Heart left ventricle (tissue), 13 donors: ENCODE measurements around the gene CDH13.

Source experiments
- CTCF ChIP-seq, 12 donors: fragments of 200-600 bp; sonication (generic) in 4 of 12; IDR thresholded peaks; one replicate each; pipeline versions ENCODE4 v1.5.0 to v1.8.0; 2018 to 2022; ENCODE audit warnings: antibody characterized with exemption in 12 of 12, mild to moderate bottlenecking in 5 of 12
- POLR2A ChIP-seq, 2 donors: fragments of 450-650 bp; IDR thresholded peaks; one replicate each; pipeline ENCODE4 v1.6.1; 2017; ENCODE audit warnings: antibody characterized with exemption in 2 of 2, mild to moderate bottlenecking in 2 of 2, moderate library complexity in 2 of 2
- donor health status: ischemic (EF 13 %, LVEDD 7.1; RV severe dilation, severe dysfunction).
- donor health status: DM: no; HTN: yes; CAD: no.
- donor health status: DM: no; HTN: no; CAD: no.
- donor health status: ischemic (EF 25% LVEDD 6.9; RV normal size, moderate dysfunction).
- donor health status: ischemic (EF 25% LVEDD 5.7; RV mildly dilated, moderate dysfunction).
- donor health status: ischemic (EF 35%, LVEDD 5.7; RV mildly dilated, moderate dysfunction).
- donor health status: nonischemic (EF 11% LVEDD 7.7; RV severe dilation, severe dysfunction).
- donor health status: DM: yes; HTN: yes; CAD: no.
- donor health status: PGD.
- donor health status: ischemic (EF 29% LVEDD 5.4; RV normal size, mild dysfunction).
- donor health status: nonischemic (EF 23%, LVEDD 6.1; RV moderate dilation, normal function).

- no peak for TF ChIP-seq CTCF (IDR thresholded peaks at IDR 0.05)
- TF ChIP-seq POLR2A (IDR thresholded peaks at IDR 0.05) = no peak
Measured at GRCh38 chr16:83482545-83483162, 855.9 kb downstream of the CDH13 start.
